Activated CD4-positive, CD25-positive, alpha-beta regulatory T cell treated with anti-CD3 and anti-CD28 coated beads, Interleukin-2, amount 50 U/mL, for 16 hours (primary cell): ENCODE measurements around the gene CALU.

Experiments
- DNase-seq: peaks from one replicate; pipeline ENCODE4 v3.0.0-alpha.2; 2020; ENCODE audit warnings: low read depth, low spot score

The CALU gene

DNA sequence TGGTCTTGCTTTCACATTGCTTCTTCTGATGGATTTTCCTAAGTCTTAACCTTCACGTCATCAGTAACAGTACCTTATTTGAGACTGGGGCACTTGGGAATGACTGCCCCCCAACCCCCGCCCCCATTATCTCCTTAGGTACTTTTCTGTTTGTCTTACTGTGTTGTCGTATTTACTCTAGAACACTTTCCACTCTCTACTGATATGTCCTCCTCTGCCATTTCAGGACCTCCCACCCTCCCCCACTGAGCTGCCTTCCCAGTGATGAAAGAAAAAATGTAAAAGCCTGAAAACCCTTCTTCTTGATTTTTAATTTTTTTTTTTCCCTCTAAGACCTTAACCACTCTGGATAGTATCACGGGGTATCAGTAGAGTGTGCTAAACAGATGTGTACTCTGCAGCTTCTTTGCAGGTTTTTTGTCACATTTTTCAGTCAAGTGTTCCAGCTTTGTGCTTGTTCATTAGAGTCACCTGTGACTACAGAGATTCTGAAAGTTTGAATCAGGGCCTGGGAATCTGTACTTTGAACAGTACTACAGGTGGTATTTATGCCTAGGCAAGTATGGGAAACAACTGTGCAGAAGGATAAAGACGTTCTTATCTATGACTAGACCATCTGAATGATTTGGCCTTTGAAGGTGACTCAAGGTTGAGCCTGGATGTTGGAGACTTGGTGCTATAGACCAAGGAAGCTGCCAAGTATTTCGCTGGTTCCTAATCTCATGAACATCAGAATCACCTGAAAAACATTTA, 8.3 kb downstream of the CALU start:
- DNase-seq, result no peak

- no peak for DNase-seq
Measured at GRCh38 chr7:128752251-128752650, 13.1 kb downstream of the CALU start.

DNA sequence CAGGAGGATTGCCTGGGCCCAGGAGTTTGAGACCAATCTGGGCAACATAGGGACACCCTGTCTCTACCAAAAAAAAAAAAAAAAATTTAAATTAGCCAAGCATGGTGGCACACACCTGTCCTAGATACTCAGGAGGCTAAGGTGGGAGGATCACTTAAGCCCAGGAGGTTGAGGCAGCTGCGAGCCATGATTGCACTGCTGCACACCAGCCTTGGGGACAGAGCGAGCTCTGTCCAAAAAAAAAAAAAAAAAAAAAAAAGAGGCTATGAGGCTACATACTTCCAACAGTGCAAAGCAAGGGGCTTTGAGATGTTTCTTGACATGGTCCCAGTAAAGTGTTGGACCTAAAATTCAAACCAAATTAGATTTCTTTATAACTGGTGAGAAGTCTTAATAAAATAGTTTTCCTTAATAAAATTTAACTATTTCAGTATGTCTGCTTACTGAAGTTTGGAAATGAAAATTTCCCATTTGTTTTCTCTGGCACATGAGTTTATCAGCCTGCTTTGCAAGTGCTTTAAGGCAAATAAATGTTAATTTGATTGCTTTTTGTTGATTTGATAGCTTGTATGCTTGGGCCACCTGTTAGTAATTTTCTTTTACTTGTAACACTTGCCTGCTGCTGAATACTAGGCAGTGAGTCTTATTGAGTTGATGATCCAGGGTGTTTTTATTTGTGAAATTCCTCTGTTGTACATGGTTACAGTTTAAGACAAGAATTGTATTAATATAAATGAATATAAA, 16.1 kb downstream of the CALU start:
- no peak for DNase-seq

GRCh38 chr7:128755819-128756476, 16.8 kb downstream of the CALU start:
- DNase-seq, result no peak

DNA sequence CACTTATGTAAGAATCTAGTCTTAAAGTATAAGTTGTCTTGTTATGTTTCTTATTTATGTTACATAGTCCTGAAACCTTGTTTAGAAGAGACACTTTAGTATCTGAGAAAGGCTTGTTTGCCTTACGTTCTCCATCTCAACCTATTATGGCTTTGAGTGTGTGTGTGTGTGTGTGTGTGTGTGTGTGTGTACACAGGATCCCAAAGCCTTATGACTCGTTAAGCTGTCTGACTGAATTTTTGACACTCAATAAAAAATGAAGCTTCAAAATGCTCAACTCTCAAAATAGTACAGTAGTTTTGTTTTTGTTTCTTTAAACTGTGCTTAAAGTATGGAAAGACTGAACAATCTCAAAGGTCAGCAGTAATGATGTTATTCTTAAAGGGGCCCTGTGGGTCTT, 18.0 kb downstream of the CALU start:
- DNase-seq, result no peak

DNA sequence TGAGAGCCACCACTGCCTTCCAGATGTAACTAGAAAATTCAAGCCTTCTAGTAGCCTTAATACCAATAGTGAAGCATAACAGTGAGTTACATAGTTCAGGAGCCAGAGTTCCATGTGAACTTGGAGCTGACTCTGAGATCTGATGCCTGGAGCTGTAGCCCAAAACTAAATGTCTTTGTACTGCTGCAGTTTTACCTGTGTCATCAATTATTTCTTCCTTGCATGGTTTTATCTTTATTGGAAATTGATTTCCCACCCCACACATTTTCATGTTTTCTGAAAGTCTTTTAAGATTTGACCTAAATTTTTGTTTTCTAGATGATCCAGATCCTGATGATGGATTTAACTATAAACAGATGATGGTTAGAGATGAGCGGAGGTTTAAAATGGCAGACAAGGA, 19.4 kb downstream of the CALU start:
- no peak for DNase-seq

- no peak for DNase-seq
Measured at GRCh38 chr7:128759242-128759641, 20.1 kb downstream of the CALU start.

DNA sequence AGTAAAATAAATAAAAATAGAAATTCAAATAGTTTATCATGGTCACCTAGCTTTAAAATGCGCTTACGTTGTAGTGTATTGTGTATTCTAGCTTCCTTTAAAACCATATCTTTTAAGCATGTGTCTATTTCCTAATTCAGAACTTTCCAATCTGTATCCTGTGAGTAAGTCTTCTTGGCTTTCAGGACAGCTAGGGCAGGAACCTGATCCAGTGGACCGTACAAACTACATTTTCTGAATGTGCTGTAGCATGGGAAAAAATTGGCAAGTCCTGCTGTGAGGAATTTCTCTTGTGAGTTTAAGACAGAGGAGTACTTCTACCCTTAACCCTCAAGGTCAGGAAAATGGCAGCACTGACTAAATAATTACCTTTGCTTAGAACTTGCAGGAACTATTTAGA, 24.4 kb downstream of the CALU start:
- DNase-seq, result no peak

- no peak for DNase-seq
Measured at GRCh38 chr7:128767475-128768110, 28.4 kb downstream of the CALU start.

DNA sequence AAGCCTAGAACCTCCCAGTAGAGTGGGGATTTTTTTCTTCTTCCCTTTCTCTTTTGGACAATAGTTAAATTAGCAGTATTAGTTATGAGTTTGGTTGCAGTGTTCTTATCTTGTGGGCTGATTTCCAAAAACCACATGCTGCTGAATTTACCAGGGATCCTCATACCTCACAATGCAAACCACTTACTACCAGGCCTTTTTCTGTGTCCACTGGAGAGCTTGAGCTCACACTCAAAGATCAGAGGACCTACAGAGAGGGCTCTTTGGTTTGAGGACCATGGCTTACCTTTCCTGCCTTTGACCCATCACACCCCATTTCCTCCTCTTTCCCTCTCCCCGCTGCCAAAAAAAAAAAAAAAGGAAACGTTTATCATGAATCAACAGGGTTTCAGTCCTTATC, 31.1 kb downstream of the CALU start:
- no peak for DNase-seq

DNA sequence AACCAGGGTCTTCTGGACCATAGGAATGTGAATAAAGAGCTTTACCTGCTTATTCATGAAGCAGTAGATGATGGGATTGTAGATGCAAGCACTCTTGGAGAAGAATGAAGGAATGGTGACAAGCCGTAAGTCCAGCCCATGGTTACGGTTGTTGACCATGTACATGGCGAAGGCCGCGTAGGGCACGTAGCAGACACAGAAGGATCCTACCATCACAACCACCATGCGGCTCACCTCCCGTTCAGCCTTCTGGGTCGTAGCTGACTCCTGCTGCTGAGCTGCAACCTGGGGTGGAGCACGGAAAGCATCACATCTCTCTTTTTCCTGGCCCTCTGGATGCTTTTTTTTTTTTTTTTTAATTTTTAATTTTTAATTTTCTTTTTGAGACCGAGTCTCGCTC, 34.4 kb downstream of the CALU start:
- DNase-seq, result no peak

DNA sequence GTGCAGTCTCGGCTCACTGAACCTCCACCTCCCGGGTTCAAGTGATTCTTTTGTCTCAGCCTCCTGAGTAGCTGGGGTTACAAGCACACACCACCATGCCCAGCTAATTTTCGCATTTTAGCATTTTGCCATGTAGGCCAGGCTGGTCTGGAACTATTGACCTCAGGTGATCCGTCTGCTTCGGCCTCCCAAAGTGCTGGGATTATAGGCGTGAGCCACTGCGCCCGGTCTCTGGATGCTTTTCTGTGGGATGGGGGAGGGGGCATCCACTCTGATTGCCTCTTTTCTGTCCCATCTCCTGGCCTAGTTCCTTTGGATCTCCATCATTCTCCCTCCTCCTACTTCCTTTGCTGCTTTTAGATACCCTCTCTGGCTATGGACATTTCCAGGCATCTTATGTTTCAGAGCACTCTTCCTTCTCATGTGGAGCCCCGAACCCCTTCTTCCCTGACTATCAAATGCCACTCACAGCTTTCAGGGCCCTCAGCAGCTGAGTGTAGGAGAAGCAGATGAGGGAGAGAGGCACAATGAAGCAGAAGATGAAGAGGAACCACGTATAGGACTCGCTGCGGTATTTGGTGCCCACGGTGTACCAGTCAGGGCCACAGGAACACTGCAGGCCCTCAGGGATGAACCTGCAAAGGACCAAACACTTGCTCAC, 35.0 kb downstream of the CALU start:
- DNase-seq, result no peak

GRCh38 chr7:128774921-128775320, 35.8 kb downstream of the CALU start:
- no peak for DNase-seq

GRCh38 chr7:128775744-128776474, 36.8 kb downstream of the CALU start, which contains the start of gene OPN1SW:
Gene OPN1SW, minus strand, starts transcription at chr7:128775794. Its CDS starts 13 bp downstream, at chr7:128775781.
- no peak for DNase-seq

DNA sequence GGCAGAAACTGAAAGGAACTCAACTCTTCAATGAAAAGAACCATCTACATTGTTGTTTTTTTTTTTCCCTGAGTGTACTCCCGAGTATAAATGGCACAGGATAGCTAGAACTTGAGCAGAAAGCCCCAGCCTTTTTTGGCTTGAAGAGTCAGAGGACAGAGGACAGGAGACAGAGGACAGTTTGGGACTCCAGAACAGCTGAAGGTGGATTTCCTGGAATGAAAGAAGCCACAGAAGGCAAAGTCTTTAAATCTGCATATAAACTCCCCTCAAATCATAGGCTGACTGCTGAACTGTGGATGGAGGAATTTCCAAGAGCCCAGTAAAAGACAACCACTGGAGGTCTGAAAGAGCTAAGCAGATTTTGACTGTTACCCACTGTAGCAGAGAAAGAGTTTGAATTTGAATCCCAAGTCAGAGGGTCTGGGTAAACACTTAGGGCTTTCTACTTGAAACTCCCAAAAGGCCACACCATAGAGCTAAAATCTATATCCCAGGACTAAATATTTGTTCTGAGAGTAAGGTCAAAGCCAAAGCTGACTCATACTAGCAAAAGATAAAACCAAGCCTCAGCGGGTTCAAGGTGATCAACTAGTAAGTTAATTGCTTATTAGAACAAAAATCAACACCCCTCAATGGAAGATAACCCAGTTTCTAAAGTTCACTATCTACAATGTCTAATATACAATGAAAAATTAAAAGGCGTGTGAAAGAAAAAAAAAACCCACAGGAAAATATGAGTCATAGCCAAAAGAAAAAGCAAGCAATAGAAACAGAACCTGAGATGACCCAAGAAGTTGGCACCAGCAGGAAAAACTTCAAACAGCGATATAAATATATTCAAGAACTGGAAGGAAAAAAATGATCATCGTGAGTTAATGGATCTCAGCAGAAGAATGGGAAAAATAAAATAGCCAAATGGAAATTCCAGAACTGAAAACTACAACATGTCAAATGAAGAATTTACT, 38.3 kb downstream of the CALU start:
- DNase-seq, result no peak

DNA sequence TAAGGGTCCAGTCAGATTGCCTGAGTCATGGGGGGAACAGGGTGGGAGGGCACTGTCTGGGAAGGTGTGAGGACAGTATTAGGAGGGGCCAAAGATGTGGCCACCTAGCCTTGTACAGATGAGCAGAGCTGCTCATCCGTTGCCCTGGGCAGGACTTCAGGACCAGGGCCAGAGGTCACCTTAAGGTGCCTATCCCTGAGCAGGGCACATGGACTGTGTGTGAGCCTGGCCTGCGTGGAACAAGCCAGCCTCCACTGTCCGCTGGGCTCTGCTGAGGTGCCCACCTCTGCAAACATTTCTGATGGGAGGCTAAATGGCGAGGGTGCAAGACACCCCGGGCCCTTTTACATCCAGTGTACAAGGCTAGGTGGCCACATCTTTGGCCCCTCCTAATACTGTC, 39.8 kb downstream of the CALU start:
- DNase-seq, result no peak

DNA sequence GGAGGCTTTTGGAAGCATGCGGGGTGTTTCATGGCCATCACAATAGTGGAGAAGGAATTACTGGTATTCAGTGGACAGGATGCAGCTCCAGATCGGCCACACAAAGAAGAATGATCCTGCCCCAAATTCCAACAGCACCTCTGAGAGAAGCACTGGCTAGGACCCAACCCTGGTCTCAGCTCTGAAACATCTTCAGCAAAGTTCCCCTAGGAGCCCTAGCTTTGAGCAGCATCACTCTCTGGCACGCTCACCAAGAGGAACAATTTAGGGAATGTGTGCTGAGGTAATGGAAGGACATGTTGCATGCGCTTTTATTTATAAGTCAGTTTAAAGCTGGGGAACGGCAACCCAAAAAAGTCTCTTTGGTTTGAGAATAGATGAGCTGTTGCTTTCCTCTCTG, 42.0 kb downstream of the CALU start:
- no peak for DNase-seq

DNA sequence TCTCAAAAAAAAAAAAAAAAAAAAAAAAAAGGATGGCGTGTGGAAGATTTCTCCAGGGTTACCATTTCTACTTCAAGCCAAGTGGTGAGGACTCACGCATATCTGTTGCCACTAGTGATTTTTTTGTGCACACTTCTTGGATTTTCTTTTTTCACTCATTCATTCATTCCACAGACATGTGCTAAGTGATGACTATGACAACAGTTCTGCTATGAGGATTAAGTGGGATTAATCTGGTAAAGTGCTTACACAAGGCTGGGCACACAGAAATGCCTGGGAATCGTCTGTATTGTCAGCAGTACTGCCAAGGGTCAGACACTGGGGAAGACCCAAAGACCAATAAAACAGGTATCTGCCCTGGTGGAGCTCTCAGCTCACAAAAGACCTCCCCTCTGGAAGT, 42.7 kb downstream of the CALU start:
- DNase-seq, result no peak

- no peak for DNase-seq
Measured at GRCh38 chr7:128783143-128783861, 44.1 kb downstream of the CALU start.
